ENCODE results near the gene PDZRN3. TPM values are rescaled to one million over a fixed set of nuclear protein-coding genes. Genes with fewer than 3 reads are reported as not detected.

PDZRN3 gene
- total and polyA plus RNA-seq, 2 donors from 2014 or later = 9.5 to 13.2 TPM

GRCh38 chr3:73550032-73550431 is 74.7 kb downstream of the PDZRN3 start:
- FAIRE-seq = no peak
- no peak for DNase-seq
- H3K9ac ChIP-seq (ENCODE audit: low read length in 3 of 3) = no peak overlapping the region
- H3K4me3 ChIP-seq (ENCODE audit: low read length in 3 of 3) = no peak overlapping the region
- H3K36me3 ChIP-seq (ENCODE audit: control insufficient read depth in 2 of 3, insufficient read depth in 3 of 3, low read length in 3 of 3) = no peaks in the 10 kb centered on the region
- intact Hi-C loops (cut with DNase I) = no loop called here
- H3K27ac ChIP-seq (ENCODE audit: low read depth in 2 of 2, low read length in 2 of 2) = no peak overlapping the region
- H3K4me1 ChIP-seq (ENCODE audit: control insufficient read depth in 2 of 3, insufficient read depth in 2 of 3, low read depth in 1 of 3, low read length in 3 of 3) = peaks cover 0 to 5% (median 0%) of the 10 kb centered on the region in 3 donors
- no peak for TF ChIP-seq CTCF (IDR thresholded peaks at IDR 0.05; ENCODE audit: borderline replicate concordance, extremely low read depth, insufficient read depth)
- H3K27me3 ChIP-seq (ENCODE audit: control insufficient read depth, insufficient read depth, low read length) = no peaks in the 10 kb centered on the region
- H3K9me3 ChIP-seq (ENCODE audit: control insufficient read depth in 2 of 3, insufficient read depth in 1 of 3, low read length in 3 of 3) = no peaks in the 10 kb centered on the region

DNA sequence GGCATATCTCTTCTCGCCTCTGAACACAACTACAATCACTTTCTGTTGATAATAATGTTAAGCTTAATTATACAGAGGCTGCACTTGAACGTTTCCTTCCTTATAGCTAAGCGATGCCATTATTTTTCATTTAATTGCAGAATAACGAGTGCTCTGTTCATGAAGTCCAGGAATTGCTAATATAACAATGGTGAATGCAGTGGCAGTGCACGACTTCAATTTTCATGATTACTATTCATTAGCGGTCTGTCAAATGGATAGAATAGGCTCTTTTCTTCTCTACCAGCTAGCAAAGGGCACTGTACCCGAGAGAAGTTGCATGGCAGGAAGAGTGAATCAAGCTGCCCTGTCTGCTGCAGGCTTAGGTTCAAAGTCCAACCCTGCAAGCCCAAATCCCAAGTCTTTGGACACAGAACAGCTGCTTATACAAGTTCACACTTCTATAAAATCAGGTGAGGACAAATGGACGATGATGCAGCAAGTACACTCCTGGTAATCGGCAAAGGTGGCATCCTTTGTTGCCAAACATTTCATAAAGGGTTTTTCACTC is 75.6 kb downstream of the PDZRN3 start:
- FAIRE-seq = no peak
- H3K36me3 ChIP-seq (ENCODE audit: control insufficient read depth in 2 of 3, insufficient read depth in 3 of 3, low read length in 3 of 3) = no peaks in the 10 kb centered on the region
- no peaks in the 10 kb centered on the region for H3K9me3 ChIP-seq (ENCODE audit: control insufficient read depth in 2 of 3, insufficient read depth in 1 of 3, low read length in 3 of 3)
- no peak for DNase-seq
- H3K4me1 ChIP-seq (ENCODE audit: control insufficient read depth in 2 of 3, insufficient read depth in 2 of 3, low read depth in 1 of 3, low read length in 3 of 3) = peaks cover 0 to 5% (median 0%) of the 10 kb centered on the region in 3 donors
- H3K4me3 ChIP-seq (ENCODE audit: low read length in 3 of 3) = no peak overlapping the region
- no peaks in the 10 kb centered on the region for H3K27me3 ChIP-seq (ENCODE audit: control insufficient read depth, insufficient read depth, low read length)
- H3K27ac ChIP-seq (ENCODE audit: low read depth in 2 of 2, low read length in 2 of 2) = no peak overlapping the region
- no peak for TF ChIP-seq CTCF (IDR thresholded peaks at IDR 0.05; ENCODE audit: borderline replicate concordance, extremely low read depth, insufficient read depth)
- intact Hi-C loops (cut with DNase I) = no loop called here
- no peak overlapping the region for H3K9ac ChIP-seq (ENCODE audit: low read length in 3 of 3)

DNA sequence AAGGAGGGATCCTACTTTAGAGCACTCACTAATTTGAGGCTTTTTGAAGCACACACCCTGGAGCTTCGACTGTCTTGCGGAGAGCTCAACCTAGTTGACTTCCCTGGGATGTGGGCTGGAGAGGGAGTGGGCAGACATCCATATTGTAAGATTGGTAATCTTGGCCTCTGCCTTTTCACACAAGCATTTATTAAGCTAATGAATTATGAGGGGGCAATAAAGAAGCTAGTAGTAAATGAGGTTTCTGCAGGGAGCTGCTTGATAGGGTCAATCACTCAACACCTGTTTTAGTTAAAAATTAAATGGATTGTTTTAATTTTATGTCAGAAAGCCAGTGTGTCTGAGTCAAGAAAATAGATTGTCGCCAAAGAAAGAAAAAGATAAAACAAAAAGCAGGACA is 76.3 kb downstream of the PDZRN3 start:
- intact Hi-C loops (cut with DNase I) = no loop called here
- H3K9me3 ChIP-seq (ENCODE audit: control insufficient read depth in 2 of 3, insufficient read depth in 1 of 3, low read length in 3 of 3) = no peaks in the 10 kb centered on the region
- H3K4me3 ChIP-seq (ENCODE audit: low read length in 3 of 3) = no peak overlapping the region
- H3K27ac ChIP-seq (ENCODE audit: low read depth in 2 of 2, low read length in 2 of 2) = no peak overlapping the region
- no peak for DNase-seq
- H3K27me3 ChIP-seq (ENCODE audit: control insufficient read depth, insufficient read depth, low read length) = no peaks in the 10 kb centered on the region
- no peak for TF ChIP-seq CTCF (IDR thresholded peaks at IDR 0.05; ENCODE audit: borderline replicate concordance, extremely low read depth, insufficient read depth)
- peaks cover 0 to 5% (median 0%) of the 10 kb centered on the region in 3 donors for H3K4me1 ChIP-seq (ENCODE audit: control insufficient read depth in 2 of 3, insufficient read depth in 2 of 3, low read depth in 1 of 3, low read length in 3 of 3)
- FAIRE-seq = no peak
- H3K36me3 ChIP-seq (ENCODE audit: control insufficient read depth in 2 of 3, insufficient read depth in 3 of 3, low read length in 3 of 3) = no peaks in the 10 kb centered on the region
- no peak overlapping the region for H3K9ac ChIP-seq (ENCODE audit: low read length in 3 of 3)
